GM19239 (cell line): ENCODE measurements around the gene RABGAP1L.

Experiments
- DNase-seq: peaks from one replicate; pipeline ENCODE4 v3.0.0; 2011; ENCODE audit warnings: low spot score; ENCODE audit not compliant: insufficient read length
- FAIRE-seq: peaks from 2 replicates; lab custom pipeline; 2011; peaks lifted over from hg19 to GRCh38; lab: Jason Lieb, UNC

RABGAP1L gene

GRCh38 chr1:174990382-174990999 lies 831.2 kb downstream of the RABGAP1L start:
- no peak for DNase-seq
- FAIRE-seq, result no peak

GRCh38 chr1:174991473-174991872 lies 832.2 kb downstream of the RABGAP1L start:
- DNase-seq (no peak), FAIRE-seq (no peak)

GRCh38 chr1:174995121-174995520 lies 835.8 kb downstream of the RABGAP1L start:
- no peak for FAIRE-seq
- no peak for DNase-seq

- DNase-seq (no peak), FAIRE-seq (no peak)
Observed at GRCh38 chr1:174995916-174996315, 836.6 kb downstream of the RABGAP1L start.

- DNase-seq, result no peak
- no peak for FAIRE-seq
Observed at GRCh38 chr1:174996476-174996875, 837.2 kb downstream of the RABGAP1L start.

GRCh38 chr1:174997041-174997440 lies 837.7 kb downstream of the RABGAP1L start:
- DNase-seq, result no peak
- FAIRE-seq, result no peak

GRCh38 chr1:174998569-174999215 lies 839.4 kb downstream of the RABGAP1L start:
- FAIRE-seq, result no peak
- DNase-seq, result no peak

GRCh38 chr1:174999216-174999935 lies 840.1 kb downstream of the RABGAP1L start:
- DNase-seq (peak; percentile 44), FAIRE-seq (peak; percentile 98)

GRCh38 chr1:174999936-175000696 lies 840.8 kb downstream of the RABGAP1L start, which contains the start of gene CACYBP:
Gene CACYBP (plus strand): TSS chr1:174999947. CDS start chr1:175000181, 234 bp downstream.
- peak; percentile 43 for DNase-seq
- no peak for FAIRE-seq

GRCh38 chr1:175000697-175001187 lies 841.4 kb downstream of the RABGAP1L start:
- no peak for DNase-seq
- FAIRE-seq, result peak; percentile 86

GRCh38 chr1:175002910-175003517 lies 843.7 kb downstream of the RABGAP1L start:
- FAIRE-seq (no peak), DNase-seq (no peak)

GRCh38 chr1:175003521-175003920 lies 844.2 kb downstream of the RABGAP1L start:
- FAIRE-seq (peak; percentile 60), DNase-seq (no peak)

GRCh38 chr1:175005085-175005783 lies 845.9 kb downstream of the RABGAP1L start:
- DNase-seq, result no peak
- no peak for FAIRE-seq

- FAIRE-seq, result no peak
- no peak for DNase-seq
Observed at GRCh38 chr1:175009532-175009931, 850.2 kb downstream of the RABGAP1L start.

- FAIRE-seq, result no peak
- no peak for DNase-seq
Observed at GRCh38 chr1:175013445-175013844, 854.1 kb downstream of the RABGAP1L start.

GRCh38 chr1:175015243-175015642 lies 855.9 kb downstream of the RABGAP1L start:
- no peak for DNase-seq
- FAIRE-seq, result no peak

GRCh38 chr1:175019524-175019923 lies 860.2 kb downstream of the RABGAP1L start:
- FAIRE-seq (no peak), DNase-seq (no peak)

- peak; percentile 97 for FAIRE-seq
Observed at GRCh38 chr1:175023043-175023921, 864.0 kb downstream of the RABGAP1L start, which contains the start of gene MRPS14. Gene MRPS14 (minus strand): TSS chr1:175023425. CDS start chr1:175023408, 17 bp downstream.

More at GRCh38 chr1:175023043-175023921, 864.0 kb downstream of the RABGAP1L start, which contains the start of gene MRPS14:
- DNase-seq, result peak; percentile 79
